NCI-H446 treated with DMSO at 0.1 percent for 48 hours (cell line): ENCODE measurements around the gene VTA1.
"Not testable (repeated sequence)": the region's sequence is repeated elsewhere in the genome, so short reads cannot be mapped to it uniquely, and the experiment has no call there.

ENCODE experiments used
- DNase-seq: peaks from one replicate; lab custom pipeline; 2025; lab: John Stamatoyannopoulos, UW

Gene VTA1

GRCh38 chr6:142146828-142147662 is at the start of gene VTA1, which contains the start of gene NMBR:
Gene VTA1, plus strand, starts transcription at chr6:142147263. Its CDS starts 25 bp downstream, at chr6:142147288.
Gene NMBR, minus strand, starts transcription at chr6:142147122. Its CDS starts 58,464 bp downstream, at chr6:142088658.
- peak; percentile 96 for DNase-seq

- not testable (repeated sequence) for DNase-seq
Observed at GRCh38 chr6:142104820-142105219, 42.2 kb upstream of the VTA1 start.

- not testable (repeated sequence) for DNase-seq
Observed at GRCh38 chr6:142110820-142111219, 36.2 kb upstream of the VTA1 start.

- peak; percentile 24 for DNase-seq
Observed at GRCh38 chr6:142112451-142113061, 34.5 kb upstream of the VTA1 start.

GRCh38 chr6:142117366-142117765 is 29.7 kb upstream of the VTA1 start:
- no peak for DNase-seq

- no peak for DNase-seq
Observed at GRCh38 chr6:142118328-142118727, 28.7 kb upstream of the VTA1 start.

GRCh38 chr6:142118925-142119324 is 28.1 kb upstream of the VTA1 start:
- DNase-seq, result no peak

- DNase-seq, result no peak
Observed at GRCh38 chr6:142121342-142121741, 25.7 kb upstream of the VTA1 start.

- DNase-seq, result no peak
Observed at GRCh38 chr6:142130814-142131213, 16.2 kb upstream of the VTA1 start.

- no peak for DNase-seq
Observed at GRCh38 chr6:142132625-142133024, 14.4 kb upstream of the VTA1 start, which contains the start of gene GJE1. Gene GJE1, plus strand, starts transcription at chr6:142132925. Its CDS starts 234 bp downstream, at chr6:142133159.

- no peak for DNase-seq
Observed at GRCh38 chr6:142138876-142139275, 8.2 kb upstream of the VTA1 start.

GRCh38 chr6:142141531-142141930 is 5.5 kb upstream of the VTA1 start:
- not testable (repeated sequence) for DNase-seq

GRCh38 chr6:142152746-142153145 is 5.7 kb downstream of the VTA1 start:
- DNase-seq, result no peak

GRCh38 chr6:142153196-142153595 is 6.1 kb downstream of the VTA1 start:
- no peak for DNase-seq

- DNase-seq, result no peak
Observed at GRCh38 chr6:142154336-142154735, 7.3 kb downstream of the VTA1 start.

GRCh38 chr6:142155091-142155490 is 8.0 kb downstream of the VTA1 start:
- DNase-seq, result no peak

- no peak for DNase-seq
Observed at GRCh38 chr6:142155895-142156757, 9.1 kb downstream of the VTA1 start.

- not testable (repeated sequence) for DNase-seq
Observed at GRCh38 chr6:142156758-142157068, 9.7 kb downstream of the VTA1 start.

GRCh38 chr6:142162780-142163179 is 15.7 kb downstream of the VTA1 start:
- DNase-seq, result no peak

- no peak for DNase-seq
Observed at GRCh38 chr6:142165227-142165626, 18.2 kb downstream of the VTA1 start.

- DNase-seq, result no peak
Observed at GRCh38 chr6:142167071-142167470, 20.0 kb downstream of the VTA1 start.

- DNase-seq, result no peak
Observed at GRCh38 chr6:142167486-142167885, 20.4 kb downstream of the VTA1 start.
